Measurements from ENCODE around the gene ERVFRD-1. TPM values are rescaled to one million over a fixed set of nuclear protein-coding genes. Genes with fewer than 3 reads are reported as not detected.

Gene ERVFRD-1
- total RNA-seq, result not detected in 2 replicates

GRCh38 chr6:11110921-11111768, at the start of gene ERVFRD-1:
Gene ERVFRD-1 (minus strand): TSS chr6:11111725. CDS start chr6:11105310, 6,415 bp downstream.

GRCh38 chr6:11093626-11094410, 17.7 kb downstream of the ERVFRD-1 start, which contains the start of gene SMIM13:
Gene SMIM13 (plus strand): TSS chr6:11093834. CDS start chr6:11094314, 480 bp downstream.

Small RNA genes lying within 50 kb of the gene (small RNA-seq; reads per million reads assigned to genes)
- gene AL136139.1, result not detected

Other genes starting within 250 kb of the ERVFRD-1 start
- gene GCM2, start 229.7 kb downstream of the ERVFRD-1 start, total RNA-seq, result not detected in 2 replicates
- gene SYCP2L, start 224.7 kb downstream of the ERVFRD-1 start, total RNA-seq, result 0.16 TPM in 1 of 2 replicates, not detected in the other
- gene ELOVL2, start 67.4 kb downstream of the ERVFRD-1 start, total RNA-seq, result 0.65 and 0.85 TPM in 2 replicates
- 8.0 and 8.6 TPM in 2 replicates for gene SMIM13, start 17.9 kb downstream of the ERVFRD-1 start, total RNA-seq
- gene NEDD9, start 120.9 kb upstream of the ERVFRD-1 start, total RNA-seq, result 72.7 and 81.8 TPM in 2 replicates